ENCODE results near the gene HAUS3. TPM values are rescaled to one million over a fixed set of nuclear protein-coding genes. Genes with fewer than 3 reads are reported as not detected.
"Not testable (repeated sequence)": the region's sequence is repeated elsewhere in the genome, so short reads cannot be mapped to it uniquely, and the experiment has no call there.

Gene HAUS3
- total RNA-seq, 1 donor from 2014 or later, result 13.0 TPM

DNA sequence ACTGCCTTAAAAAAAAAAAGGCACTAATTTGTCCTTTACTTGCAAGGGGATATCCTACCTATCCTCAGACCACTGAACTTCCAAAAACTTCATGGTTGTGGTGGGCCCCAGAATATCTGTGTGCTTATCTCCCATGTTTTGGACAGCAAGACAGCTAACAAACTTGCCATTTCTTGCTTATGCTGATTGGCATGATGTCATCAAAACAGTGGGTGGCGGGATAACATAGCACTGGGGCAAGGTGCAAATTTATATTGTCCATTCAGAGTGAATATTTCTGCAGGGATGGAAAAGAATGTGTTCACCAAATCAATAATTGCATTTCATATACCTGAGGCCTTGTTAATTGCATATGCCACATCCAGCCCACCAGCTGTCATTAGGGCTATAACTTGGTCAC, 23.5 kb downstream of the HAUS3 start:
- TF ChIP-seq, protein P1, sequence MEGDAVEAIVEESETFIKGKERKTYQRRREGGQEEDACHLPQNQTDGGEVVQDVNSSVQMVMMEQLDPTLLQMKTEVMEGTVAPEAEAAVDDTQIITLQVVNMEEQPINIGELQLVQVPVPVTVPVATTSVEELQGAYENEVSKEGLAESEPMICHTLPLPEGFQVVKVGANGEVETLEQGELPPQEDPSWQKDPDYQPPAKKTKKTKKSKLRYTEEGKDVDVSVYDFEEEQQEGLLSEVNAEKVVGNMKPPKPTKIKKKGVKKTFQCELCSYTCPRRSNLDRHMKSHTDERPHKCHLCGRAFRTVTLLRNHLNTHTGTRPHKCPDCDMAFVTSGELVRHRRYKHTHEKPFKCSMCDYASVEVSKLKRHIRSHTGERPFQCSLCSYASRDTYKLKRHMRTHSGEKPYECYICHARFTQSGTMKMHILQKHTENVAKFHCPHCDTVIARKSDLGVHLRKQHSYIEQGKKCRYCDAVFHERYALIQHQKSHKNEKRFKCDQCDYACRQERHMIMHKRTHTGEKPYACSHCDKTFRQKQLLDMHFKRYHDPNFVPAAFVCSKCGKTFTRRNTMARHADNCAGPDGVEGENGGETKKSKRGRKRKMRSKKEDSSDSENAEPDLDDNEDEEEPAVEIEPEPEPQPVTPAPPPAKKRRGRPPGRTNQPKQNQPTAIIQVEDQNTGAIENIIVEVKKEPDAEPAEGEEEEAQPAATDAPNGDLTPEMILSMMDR (IDR thresholded peaks at IDR 0.05), result no peak

DNA sequence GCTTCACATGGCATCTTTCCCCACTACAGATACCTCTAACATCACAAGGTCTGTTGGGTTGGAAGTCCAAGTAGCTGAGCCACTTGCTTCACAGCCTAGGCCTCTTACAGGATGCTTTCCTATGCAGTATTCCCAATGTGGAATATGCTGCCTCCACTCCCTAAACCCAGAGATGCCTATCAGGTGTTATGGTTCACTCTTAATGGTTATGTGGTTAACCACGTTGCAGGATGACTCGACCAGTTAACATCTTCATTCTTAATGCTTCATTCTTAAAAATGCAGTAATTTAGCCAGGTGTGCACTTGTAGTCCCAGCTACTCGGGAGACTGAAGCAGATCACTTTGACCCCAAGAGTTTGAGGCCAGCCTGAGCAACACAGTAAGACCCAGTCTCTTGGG, 24.2 kb downstream of the HAUS3 start:
- Histone ChIP-seq H3K4me1 (peaks cover 5% of the 10 kb centered on the region), H3K27me3 (no peaks in the 10 kb centered on the region), H3K36me3 (no peaks in the 10 kb centered on the region), H3K4me3 (no peak overlapping the region), H3K9me3 (no peaks in the 10 kb centered on the region), H3K27ac (no peak overlapping the region)
- TF ChIP-seq, protein P1 (IDR thresholded peaks at IDR 0.05), result no peak
- ATAC-seq, result no peak
- intact Hi-C loops (cut with DNase I), result no loop called here
- DNase-seq, result no peak

More for the DNA sequence above, 23.5 kb downstream of the HAUS3 start:
- no peaks in the 10 kb centered on the region for H3K9me3 ChIP-seq
- intact Hi-C loops (cut with DNase I), result no loop called here
- no peak for ATAC-seq
- H3K4me1 ChIP-seq, result peaks cover 5% of the 10 kb centered on the region
- no peaks in the 10 kb centered on the region for H3K36me3 ChIP-seq
- H3K27ac ChIP-seq, result no peak overlapping the region
- H3K27me3 ChIP-seq, result no peaks in the 10 kb centered on the region
- no peak for DNase-seq
- no peak overlapping the region for H3K4me3 ChIP-seq

DNA sequence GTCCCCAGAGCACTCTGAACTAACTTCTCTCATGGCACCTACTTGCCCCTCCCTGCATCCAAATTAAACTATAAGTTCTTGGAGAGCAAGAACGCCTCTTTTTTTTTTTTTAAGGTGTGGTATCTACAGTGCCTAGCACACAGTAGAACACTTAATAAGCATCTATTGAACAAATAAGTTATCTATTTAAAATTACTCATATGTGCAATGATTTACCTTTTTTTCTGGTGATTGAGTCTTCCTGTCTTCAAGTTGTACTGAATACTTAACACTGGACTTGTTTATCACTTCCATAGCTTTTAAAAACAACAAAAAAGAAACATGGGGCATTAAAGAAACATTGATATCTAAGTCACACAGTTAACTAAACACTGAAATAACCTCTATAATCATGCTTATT, 29.1 kb downstream of the HAUS3 start:
- no peaks in the 10 kb centered on the region for H3K27me3 ChIP-seq
- intact Hi-C loops (cut with DNase I), result no loop called here
- H3K36me3 ChIP-seq, result no peaks in the 10 kb centered on the region
- no peaks in the 10 kb centered on the region for H3K9me3 ChIP-seq
- no peak for DNase-seq
- no peak for ATAC-seq
- H3K4me1 ChIP-seq, result no peaks in the 10 kb centered on the region
- H3K4me3 ChIP-seq, result no peak overlapping the region
- H3K27ac ChIP-seq, result no peak overlapping the region
- TF ChIP-seq, protein P1 (IDR thresholded peaks at IDR 0.05), result no peak

DNA sequence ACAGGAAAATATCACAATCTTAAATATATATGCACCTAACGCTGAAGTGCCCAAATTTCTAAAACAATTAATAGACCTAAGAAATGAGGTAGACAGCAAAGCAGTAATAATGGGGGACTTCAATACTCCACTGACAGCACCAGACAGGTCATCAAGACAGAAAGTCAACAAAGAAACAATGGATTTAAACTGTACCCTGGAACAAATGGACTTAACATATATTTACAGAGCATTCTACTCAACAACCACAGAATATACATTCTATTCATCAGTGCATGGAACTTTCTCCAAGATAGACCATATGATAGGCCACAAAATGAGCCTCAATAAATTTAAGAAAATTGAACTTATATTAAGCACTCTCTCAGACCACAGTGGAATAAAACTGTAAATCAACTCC, 39.1 kb downstream of the HAUS3 start:
- DNase-seq; H3K4me1 ChIP-seq; H3K9me3 ChIP-seq; intact Hi-C loops (cut with DNase I); H3K27ac ChIP-seq; H3K27me3 ChIP-seq; ATAC-seq; H3K4me3 ChIP-seq; H3K36me3 ChIP-seq: not testable (repeated sequence)

DNA sequence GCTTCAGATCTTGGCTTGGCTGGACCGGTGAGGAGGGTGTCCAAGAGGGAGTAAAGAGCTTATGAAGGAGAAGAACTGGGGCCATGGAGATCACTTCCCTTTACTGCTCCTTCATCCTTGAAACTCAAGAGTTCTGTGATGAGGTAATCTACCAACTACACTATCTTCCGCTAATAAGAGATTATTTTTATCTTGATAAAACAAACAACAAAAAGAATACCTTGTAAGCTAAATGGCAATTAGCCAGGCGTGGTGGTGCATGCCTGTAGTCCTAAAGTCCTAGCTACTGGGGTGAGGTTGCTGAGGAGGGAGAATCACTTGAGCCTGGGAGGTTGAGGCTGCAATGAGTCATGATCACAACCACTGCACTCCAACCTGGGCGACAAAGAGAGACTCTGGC, 47.4 kb downstream of the HAUS3 start:
- ATAC-seq (no peak), DNase-seq (no peak)
- no peak overlapping the region for H3K27ac ChIP-seq
- H3K36me3 ChIP-seq, result no peaks in the 10 kb centered on the region
- TF ChIP-seq, protein P1 (IDR thresholded peaks at IDR 0.05), result no peak
- H3K4me1 ChIP-seq, result no peaks in the 10 kb centered on the region
- H3K4me3 ChIP-seq, result no peak overlapping the region
- no peaks in the 10 kb centered on the region for H3K9me3 ChIP-seq
- intact Hi-C loops (cut with DNase I), result no loop called here
- H3K27me3 ChIP-seq, result no peaks in the 10 kb centered on the region

DNA sequence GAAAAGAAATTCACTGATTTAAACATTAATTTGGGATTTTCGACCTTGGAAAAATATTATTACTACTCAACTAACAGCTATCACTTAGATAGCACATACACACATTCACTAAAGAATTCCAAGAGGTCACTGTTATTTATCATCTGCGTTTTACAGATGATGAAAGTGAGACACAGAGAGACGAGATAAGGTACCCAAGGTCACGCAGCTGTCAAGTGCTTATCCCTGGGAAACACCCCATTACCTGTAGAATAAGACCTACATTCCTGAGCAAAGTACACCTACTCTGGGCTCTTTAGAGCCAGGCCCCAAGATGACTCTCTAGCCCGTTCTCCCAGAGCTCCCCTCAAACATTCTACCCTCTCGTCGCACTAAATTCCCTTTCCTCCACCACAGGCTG, 48.6 kb downstream of the HAUS3 start:
- no peak overlapping the region for H3K27ac ChIP-seq
- intact Hi-C loops (cut with DNase I), result no loop called here
- no peak for DNase-seq
- TF ChIP-seq, protein P1 (IDR thresholded peaks at IDR 0.05), result no peak
- H3K4me3 ChIP-seq, result no peak overlapping the region
- no peaks in the 10 kb centered on the region for H3K27me3 ChIP-seq
- H3K9me3 ChIP-seq, result no peaks in the 10 kb centered on the region
- no peaks in the 10 kb centered on the region for H3K36me3 ChIP-seq
- H3K4me1 ChIP-seq, result no peaks in the 10 kb centered on the region
- no peak for ATAC-seq

All from upper lobe of right lung (tissue), 1 donor.